PC-3 (cell line): ENCODE data around the gene ZNF678. TPM values are rescaled to one million over a fixed set of nuclear protein-coding genes. Genes with fewer than 3 reads are reported as not detected.
"Not testable (repeated sequence)": the region's sequence is repeated elsewhere in the genome, so short reads cannot be mapped to it uniquely, and the experiment has no call there.

Experiments
- ATAC-seq: fragments of 200-7000 bp; cut with Tn5 transposase; 2 replicates; pipeline ENCODE4 v1.9.1; 2020; ENCODE audit warnings: mild to moderate bottlenecking, moderate library complexity
- BruUV-seq: library from RNA; stranded (reverse); fragments of 400-500 nt; replicated peaks from 2 replicates; lab custom pipeline; 2021; lab: Mats Ljungman, UMichigan
- CTCF ChIA-PET: fragments of 300-600 bp; sonication (Branson Sonifier 250); formaldehyde crosslinking; loops from one replicate; lab custom pipeline; 2022; ENCODE audit warnings: antibody characterized with exemption; lab: Charles Lee
- POLR2A ChIA-PET: fragments of 300-600 bp; sonication (Branson Sonifier 250); formaldehyde crosslinking; loops from one replicate; lab custom pipeline; 2022; ENCODE audit warnings: antibody characterized with exemption; ENCODE audit not compliant: unreplicated experiment; lab: Charles Lee
- DNase-seq: peaks from one replicate; pipeline ENCODE4 v3.0.0-alpha.2; 2015
- H2AFZ ChIP-seq: fragments of 300-600 bp; sonication (generic); 2 replicates; pipeline ENCODE4 v1.6.0; 2016; ENCODE audit warnings: antibody characterized with exemption, low read length
- H3F3A ChIP-seq: fragments of 300-600 bp; sonication (generic); one replicate; pipeline ENCODE4 v1.6.0; 2017; ENCODE audit warnings: antibody characterized with exemption, low read length, control low read depth, mild to moderate bottlenecking; ENCODE audit not compliant: unreplicated experiment
- H3K27ac ChIP-seq: fragments of 300-600 bp; sonication (generic); 2 replicates; pipeline ENCODE4 v1.5.1; 2016; ENCODE audit warnings: mild to moderate bottlenecking, low read length
- H3K27me3 ChIP-seq: fragments of 300-600 bp; sonication (generic); 2 replicates; pipeline ENCODE4 v1.6.1; 2016; ENCODE audit warnings: low read length, mixed read lengths
- H3K36me3 ChIP-seq: fragments of 300-600 bp; sonication (generic); 2 replicates; pipeline ENCODE4 v1.6.1; 2016; ENCODE audit warnings: low read depth, mixed run types, low read length, mixed read lengths
- H3K4me1 ChIP-seq: fragments of 300-600 bp; sonication (generic); 2 replicates; pipeline ENCODE4 v1.5.1; 2016; ENCODE audit warnings: low read length; ENCODE audit not compliant: insufficient read depth
- H3K4me2 ChIP-seq: fragments of 300-600 bp; sonication (generic); 2 replicates; pipeline ENCODE4 v1.6.0; 2016; ENCODE audit warnings: low read length
- H3K4me3 ChIP-seq: fragments of 300-600 bp; sonication (generic); 2 replicates; pipeline ENCODE4 v1.5.1; 2016; ENCODE audit warnings: mild to moderate bottlenecking, low read length, mixed read lengths
- H3K79me2 ChIP-seq: fragments of 300-600 bp; sonication (generic); 2 replicates; pipeline ENCODE4 v1.6.1; 2017; ENCODE audit warnings: low read length, mixed read lengths
- H3K9ac ChIP-seq: fragments of 300-600 bp; sonication (generic); 2 replicates; pipeline ENCODE4 v1.6.0; 2016; ENCODE audit warnings: mild to moderate bottlenecking, low read length
- H3K9me2 ChIP-seq: fragments of 300-600 bp; sonication (generic); replicated peaks from 2 replicates; pipeline ENCODE4 v1.6.1; 2016; ENCODE audit warnings: mixed run types, low read length, mixed read lengths
- H3K9me3 ChIP-seq: fragments of 300-600 bp; sonication (generic); 2 replicates; pipeline ENCODE4 v1.6.1; 2016; ENCODE audit warnings: low read length, mixed read lengths
- H4K20me1 ChIP-seq: fragments of 300-600 bp; sonication (generic); 2 replicates; pipeline ENCODE4 v1.6.1; 2016; ENCODE audit warnings: low read length, mixed read lengths
- EZH2 ChIP-seq: fragments of 300-600 bp; sonication (generic); IDR thresholded peaks from one replicate; pipeline ENCODE4 v1.6.1; 2017; ENCODE audit warnings: antibody characterized with exemption, mild to moderate bottlenecking, low read length; ENCODE audit not compliant: unreplicated experiment
- EZH2phosphoT487 ChIP-seq: fragments of 300-600 bp; sonication (generic); IDR thresholded peaks from 2 replicates; pipeline ENCODE4 v1.6.1; 2018; ENCODE audit warnings: mild to moderate bottlenecking, antibody characterized with exemption, low read length, borderline replicate concordance
- intact Hi-C: fragments of 100-400 bp; cut with micrococcal nuclease; formaldehyde crosslinking; loops from 2 replicates; pipeline ENCODE4 v1.9.0; 2023
- total RNA-seq: library from RNA; depleted of rRNA; stranded (reverse); fragments of >200 nt; gene quantifications from 2 replicates; pipeline ENCODE4 v1.2.3, GENCODE V29; 2014
- TF ChIP-seq, protein P1 (sequence below): fragments of 300-600 bp; sonication (generic); conservative IDR thresholded peaks from 2 replicates; pipeline ENCODE4 v1.5.1; 2017; ENCODE audit warnings: antibody characterized with exemption, low read depth, mild to moderate bottlenecking, low read length

ZNF678 gene
- total RNA-seq, 1 experiment from 2014 or later = 22.6 TPM

DNA sequence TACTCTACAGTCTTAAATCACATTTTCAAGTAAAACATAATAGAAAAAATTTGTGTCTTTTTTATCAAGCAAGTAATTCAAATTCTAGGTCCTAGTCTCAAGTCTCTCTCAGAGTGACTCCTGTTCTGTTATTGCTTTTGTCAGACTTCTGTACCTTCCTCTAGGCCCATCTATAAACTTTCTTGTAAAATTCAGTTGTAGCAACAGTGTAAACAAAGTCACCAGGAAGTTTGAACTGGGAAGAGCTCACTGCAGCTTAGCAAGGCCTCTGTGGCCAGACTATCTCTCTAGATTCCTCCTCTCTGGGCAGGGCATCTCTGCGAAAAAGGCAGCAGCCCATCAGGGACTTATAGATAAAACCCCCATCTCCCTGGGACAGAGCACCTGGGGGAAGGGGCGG lies 13.5 kb upstream of the ZNF678 start:
- Histone ChIP-seq H3K36me3 (no peaks in the 10 kb centered on the region), H3K27ac (no peak overlapping the region), H3K9ac (no peak overlapping the region), H3K27me3 (no peaks in the 10 kb centered on the region), H3K4me2 (no peak overlapping the region), H3K9me3 (no peaks in the 10 kb centered on the region), H3K4me1 (no peaks in the 10 kb centered on the region), H3K79me2 (no peaks in the 10 kb centered on the region), H2AFZ (no peak overlapping the region), H4K20me1 (no peaks in the 10 kb centered on the region), H3K4me3 (no peak overlapping the region), H3F3A (no peaks in the 10 kb centered on the region), H3K9me2 (no peaks in the 10 kb centered on the region)
- TF ChIP-seq EZH2 (no peak), EZH2phosphoT487 (no peak)
- TF ChIP-seq, protein P1, sequence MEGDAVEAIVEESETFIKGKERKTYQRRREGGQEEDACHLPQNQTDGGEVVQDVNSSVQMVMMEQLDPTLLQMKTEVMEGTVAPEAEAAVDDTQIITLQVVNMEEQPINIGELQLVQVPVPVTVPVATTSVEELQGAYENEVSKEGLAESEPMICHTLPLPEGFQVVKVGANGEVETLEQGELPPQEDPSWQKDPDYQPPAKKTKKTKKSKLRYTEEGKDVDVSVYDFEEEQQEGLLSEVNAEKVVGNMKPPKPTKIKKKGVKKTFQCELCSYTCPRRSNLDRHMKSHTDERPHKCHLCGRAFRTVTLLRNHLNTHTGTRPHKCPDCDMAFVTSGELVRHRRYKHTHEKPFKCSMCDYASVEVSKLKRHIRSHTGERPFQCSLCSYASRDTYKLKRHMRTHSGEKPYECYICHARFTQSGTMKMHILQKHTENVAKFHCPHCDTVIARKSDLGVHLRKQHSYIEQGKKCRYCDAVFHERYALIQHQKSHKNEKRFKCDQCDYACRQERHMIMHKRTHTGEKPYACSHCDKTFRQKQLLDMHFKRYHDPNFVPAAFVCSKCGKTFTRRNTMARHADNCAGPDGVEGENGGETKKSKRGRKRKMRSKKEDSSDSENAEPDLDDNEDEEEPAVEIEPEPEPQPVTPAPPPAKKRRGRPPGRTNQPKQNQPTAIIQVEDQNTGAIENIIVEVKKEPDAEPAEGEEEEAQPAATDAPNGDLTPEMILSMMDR = no peak
- ChIA-PET POLR2A (interaction anchor here (0.7 to 1.6 kb wide), 3 partner anchors 13 to 256 kb away, joined by 3 to 6 read pairs (median 5); partner anchors contain the start of gene ZNF678), CTCF (no interaction called here)
- intact Hi-C loops = loop anchor here (10.0 kb wide), 2 partner anchors 175 to 395 kb away; partner anchors contain the start of gene WNT9A
- ATAC-seq (peak; percentile 92), DNase-seq (peak; percentile 14)
- no TSS peak for BruUV-seq

DNA sequence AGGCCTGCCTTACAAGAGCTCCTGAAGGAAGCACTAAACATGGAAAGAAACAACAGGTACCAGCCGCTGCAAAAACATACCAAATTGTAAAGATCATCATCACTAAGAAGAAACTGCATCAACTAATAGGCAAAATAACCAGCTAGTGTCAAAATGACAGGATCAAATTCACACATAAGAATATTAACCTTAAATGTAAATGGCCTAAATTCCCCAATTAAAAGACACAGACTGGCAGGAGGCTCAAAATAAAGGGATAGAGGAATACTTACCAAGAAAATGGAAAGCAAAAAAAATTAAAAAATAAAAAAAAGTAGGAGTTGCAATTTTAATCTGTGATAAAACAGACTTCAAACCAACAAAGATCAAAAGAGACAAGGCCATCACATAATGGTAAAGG lies 11.5 kb upstream of the ZNF678 start:
- CTCF ChIA-PET, H3K27me3 ChIP-seq, H3K36me3 ChIP-seq, H3K9ac ChIP-seq, BruUV-seq, DNase-seq, H4K20me1 ChIP-seq, intact Hi-C loops, H3K79me2 ChIP-seq, H3K4me3 ChIP-seq, H3K9me3 ChIP-seq, H3F3A ChIP-seq, H3K4me1 ChIP-seq, ATAC-seq, H3K4me2 ChIP-seq, H3K27ac ChIP-seq, H3K9me2 ChIP-seq, POLR2A ChIA-PET, H2AFZ ChIP-seq: not testable (repeated sequence)

DNA sequence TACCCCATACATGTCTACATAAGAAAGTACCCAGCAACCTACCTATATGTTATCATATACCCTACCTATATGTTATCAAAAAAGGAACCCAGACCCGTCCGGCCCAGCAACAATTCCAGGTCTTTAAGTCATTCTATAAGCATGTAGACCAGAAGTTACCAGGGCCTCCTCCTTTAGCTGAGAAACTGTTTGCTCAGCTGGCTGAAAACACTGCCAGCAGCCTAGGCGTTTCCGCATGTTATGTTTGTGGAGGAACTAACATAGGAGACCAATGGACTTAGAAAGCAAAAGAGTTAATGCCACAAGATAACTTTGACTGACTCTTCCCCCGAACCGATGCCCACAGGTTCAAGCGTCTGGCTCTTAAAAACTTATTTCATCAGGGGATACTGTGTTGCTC lies 7.1 kb upstream of the ZNF678 start:
- no peak for ATAC-seq
- ChIA-PET CTCF (no interaction called here), POLR2A (no interaction called here)
- H4K20me1 ChIP-seq = no peaks in the 10 kb centered on the region
- H3F3A ChIP-seq = no peaks in the 10 kb centered on the region
- no peak for TF ChIP-seq EZH2phosphoT487
- no peak for TF ChIP-seq EZH2
- TF ChIP-seq, protein P1 = no peak
- no peaks in the 10 kb centered on the region for H3K27me3 ChIP-seq
- no peak overlapping the region for H3K27ac ChIP-seq
- no peaks in the 10 kb centered on the region for H3K79me2 ChIP-seq
- no peak for DNase-seq
- H3K36me3 ChIP-seq = no peaks in the 10 kb centered on the region
- H3K4me2 ChIP-seq = no peak overlapping the region
- no peaks in the 10 kb centered on the region for H3K4me1 ChIP-seq
- no peak overlapping the region for H2AFZ ChIP-seq
- H3K9me2 ChIP-seq = no peaks in the 10 kb centered on the region
- no peak overlapping the region for H3K4me3 ChIP-seq
- H3K9ac ChIP-seq = no peak overlapping the region
- intact Hi-C loops = no loop called here
- 0 out of 2 replicates have a peak, but pooled peaks cover 3% of the 10 kb centered on the region for H3K9me3 ChIP-seq
- BruUV-seq = no TSS peak
